ENCODE data around the gene PCIF1. TPM values are rescaled to one million over a fixed set of nuclear protein-coding genes. Genes with fewer than 3 reads are reported as not detected.
A peak's percentile ranks its signal among the peaks of the same experiment; 100 is the strongest.

The PCIF1 gene
- 59.9 TPM for polyA plus RNA-seq (2012; ENCODE audit: insufficient read depth, insufficient read length)

DNA sequence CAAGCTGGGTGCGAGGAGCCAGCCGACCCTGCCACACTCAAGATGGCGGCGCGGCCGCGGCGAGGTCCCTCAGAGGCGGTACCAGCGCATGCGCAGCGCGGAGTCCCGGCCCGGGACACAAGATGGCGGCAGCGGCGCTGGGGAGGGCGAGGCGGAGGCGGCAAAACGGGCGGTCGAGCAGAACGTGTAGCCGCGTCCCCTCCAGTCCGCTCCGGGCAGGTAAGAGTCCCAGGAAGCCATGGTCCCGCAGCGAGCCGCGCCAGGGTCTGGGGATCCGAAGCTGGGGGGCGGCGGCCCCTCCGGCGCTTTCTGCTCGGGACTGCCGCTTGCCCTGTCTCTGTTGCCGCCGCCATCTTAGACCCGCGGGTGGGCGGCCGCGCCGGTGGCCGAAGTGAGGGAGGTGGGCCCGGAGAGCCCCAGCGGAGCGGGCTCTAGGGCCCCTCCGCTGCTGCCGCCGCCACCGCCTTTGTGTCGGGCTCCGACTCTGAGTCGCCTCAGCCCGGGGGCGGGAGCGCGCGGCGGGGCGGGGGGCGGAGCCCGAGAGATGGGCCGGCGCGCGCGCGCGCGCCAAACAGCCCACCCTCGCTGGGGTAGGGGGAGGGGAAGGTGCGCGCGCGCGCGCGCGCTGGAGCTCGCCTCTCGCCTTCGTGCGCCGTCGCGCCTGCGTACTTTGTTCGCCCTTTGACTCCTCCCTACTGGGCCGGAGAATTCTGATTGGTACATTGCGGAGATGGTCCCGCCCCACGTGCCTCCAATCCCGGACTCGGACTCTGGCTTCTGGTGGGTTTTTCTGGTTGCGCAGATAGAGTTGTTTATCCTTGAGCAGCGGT lies at the start of gene PCIF1:
Gene PCIF1 (plus strand): TSS at position 98 of the 830 bp plus-strand sequence. CDS start 4,317 bp downstream, outside the sequence.
- H3K4me3 ChIP-seq (ENCODE audit: low read length): peak within 1 kb of the TSS; percentile 90

DNA sequence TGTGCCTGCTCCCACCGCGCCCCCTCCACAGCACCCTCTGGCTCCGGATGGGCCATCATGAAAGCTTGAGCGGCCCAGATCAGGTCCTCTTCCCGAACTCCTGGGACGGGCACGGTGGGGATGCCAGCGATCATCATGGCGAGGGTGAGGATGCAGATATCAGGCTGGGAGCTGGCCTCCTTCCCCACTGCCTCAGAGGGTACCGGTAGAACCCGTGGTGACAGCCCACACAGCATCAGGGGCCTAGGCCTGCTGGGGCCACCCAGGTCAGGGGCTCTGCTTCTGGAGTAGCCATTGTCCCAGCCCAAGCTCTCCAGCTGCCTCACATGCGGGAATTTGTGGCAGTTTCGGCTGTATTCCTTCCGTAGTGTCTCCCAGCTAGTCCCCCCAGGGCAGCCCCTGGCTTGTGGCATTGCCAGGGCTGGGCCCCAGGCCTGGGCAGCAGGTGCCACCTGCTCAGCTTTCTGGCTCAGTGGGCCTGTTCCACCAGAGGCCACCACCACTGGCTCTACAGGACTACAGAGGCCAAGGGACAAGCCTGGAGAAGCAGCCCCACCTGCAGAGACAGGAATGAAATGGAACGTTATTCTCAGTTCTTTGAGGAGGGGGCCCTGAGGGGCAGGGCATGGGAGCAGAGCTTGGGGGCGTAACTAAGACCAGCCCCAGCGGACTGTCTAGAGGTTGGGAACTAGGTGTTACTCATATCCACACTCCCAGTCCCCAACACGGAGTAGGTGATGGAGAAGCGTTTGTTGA lies 47.7 kb upstream of the PCIF1 start:
- H3K4me3 ChIP-seq (ENCODE audit: low read length): no peak overlapping the region
- DNase-seq (ENCODE audit: low read depth, low spot score): no peak

More for the DNA sequence above, at the start of gene PCIF1:
- DNase-seq (ENCODE audit: low read depth, low spot score): peak; percentile 96

DNA sequence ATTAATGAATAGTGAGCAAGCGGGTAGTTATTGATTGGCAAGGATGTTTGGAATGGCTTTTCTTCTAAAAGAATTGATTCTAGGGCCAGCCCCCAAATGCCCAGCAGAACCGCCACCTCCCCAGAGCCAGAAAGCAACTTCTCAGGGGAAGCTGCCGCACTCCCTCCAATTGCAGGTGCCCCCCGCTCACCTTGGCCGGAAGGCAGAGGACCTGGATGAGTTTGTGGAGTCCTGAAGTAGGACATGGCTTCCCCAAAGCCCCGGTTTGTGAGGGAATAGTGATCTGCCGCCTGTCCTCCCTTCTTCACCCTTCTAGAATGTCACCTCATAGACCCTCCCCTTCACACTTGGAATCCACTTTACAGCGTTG lies 47.2 kb upstream of the PCIF1 start, which contains the start of gene SPATA25:
Gene SPATA25 (minus strand): TSS at position 277 of the 370 bp plus-strand sequence. CDS start 32 bp downstream, at position 245.
- no peak within 1 kb of the TSS for H3K4me3 ChIP-seq (ENCODE audit: low read length)
- no peak for DNase-seq (ENCODE audit: low read depth, low spot score)

GRCh38 chr20:45888681-45889080 lies 45.8 kb upstream of the PCIF1 start:
- H3K4me3 ChIP-seq (ENCODE audit: low read length): no peak overlapping the region
- no peak for DNase-seq (ENCODE audit: low read depth, low spot score)

DNA sequence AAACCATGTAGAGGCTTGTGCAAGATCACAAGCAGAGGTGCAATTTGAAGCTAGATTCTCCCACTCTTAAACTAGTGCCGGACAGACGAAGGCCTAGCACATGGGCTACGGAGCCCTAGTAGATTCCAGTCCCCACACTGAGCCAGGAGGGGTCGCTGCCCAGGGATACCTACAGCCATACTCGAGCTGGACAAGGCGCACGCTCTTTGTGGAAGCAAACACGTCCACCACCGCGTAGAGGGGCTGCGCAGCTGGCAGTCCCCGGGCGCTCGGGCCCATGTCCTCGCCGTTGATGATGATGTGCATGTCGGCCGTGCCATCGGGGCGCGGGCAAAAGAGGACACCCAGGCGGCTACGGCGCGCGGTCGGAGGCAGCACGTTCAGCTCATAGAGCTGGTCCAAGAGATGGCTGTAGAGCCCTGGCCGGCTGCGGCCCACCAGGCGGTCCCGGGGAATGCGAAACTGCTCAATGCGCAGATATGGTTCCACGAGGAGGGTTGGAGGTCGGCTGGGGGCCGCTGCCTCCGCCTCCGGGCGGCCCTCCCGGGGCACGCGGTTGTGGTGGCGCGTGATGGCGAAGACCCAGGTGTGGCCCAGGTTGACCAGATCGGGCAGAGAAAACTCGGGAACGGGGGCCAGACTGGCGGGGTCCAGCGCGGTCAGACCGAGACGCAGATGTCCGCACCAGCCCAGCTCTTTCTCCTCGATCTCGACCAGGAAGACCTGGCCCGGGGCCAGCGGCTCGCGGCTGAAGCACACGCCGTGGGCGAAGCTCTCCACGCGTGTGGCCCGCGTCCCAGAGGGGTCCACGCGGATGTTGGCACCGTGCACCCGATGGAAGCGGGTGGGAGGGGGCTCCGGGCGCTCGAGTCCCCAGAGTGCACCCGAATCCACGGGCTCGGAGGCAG lies 44.2 kb upstream of the PCIF1 start:
- DNase-seq (ENCODE audit: low read depth, low spot score): no peak
- H3K4me3 ChIP-seq (ENCODE audit: low read length): peak overlapping the region; percentile 76

DNA sequence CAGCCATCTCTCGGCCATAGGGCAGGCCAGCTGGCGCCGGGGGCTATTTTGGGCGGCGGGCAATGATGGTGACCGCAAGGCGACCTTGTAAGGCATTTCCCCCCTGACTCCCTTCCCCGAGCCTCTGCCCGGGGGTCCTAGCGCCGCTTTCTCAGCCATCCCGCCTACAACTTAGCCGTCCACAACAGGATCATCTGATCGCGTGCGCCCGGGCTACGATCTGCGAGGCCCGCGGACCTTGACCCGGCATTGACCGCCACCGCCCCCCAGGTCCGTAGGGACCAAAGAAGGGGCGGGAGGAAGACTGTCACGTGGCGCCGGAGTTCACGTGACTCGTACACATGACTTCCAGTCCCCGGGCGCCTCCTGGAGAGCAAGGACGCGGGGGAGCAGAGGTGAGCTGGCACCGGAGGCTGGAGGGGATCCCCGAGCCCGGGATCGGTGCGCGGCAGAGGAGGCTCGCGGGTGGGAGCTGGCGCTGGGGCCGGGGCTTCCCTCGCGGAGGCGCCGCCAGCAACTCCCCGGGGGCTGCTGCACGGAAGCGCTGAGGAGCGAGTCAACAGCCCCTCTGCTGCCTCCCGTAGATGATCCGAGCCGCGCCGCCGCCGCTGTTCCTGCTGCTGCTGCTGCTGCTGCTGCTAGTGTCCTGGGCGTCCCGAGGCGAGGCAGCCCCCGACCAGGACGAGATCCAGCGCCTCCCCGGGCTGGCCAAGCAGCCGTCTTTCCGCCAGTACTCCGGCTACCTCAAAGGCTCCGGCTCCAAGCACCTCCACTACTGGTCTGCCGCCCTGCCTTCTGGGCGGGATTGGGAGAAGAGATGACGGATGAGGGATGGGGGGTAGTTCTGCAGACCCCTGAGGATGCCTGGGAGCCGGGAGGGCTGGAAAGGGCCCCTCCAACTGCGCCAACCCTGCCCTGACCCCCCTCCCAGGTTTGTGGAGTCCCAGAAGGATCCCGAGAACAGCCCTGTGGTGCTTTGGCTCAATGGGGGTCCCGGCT lies 43.2 kb upstream of the PCIF1 start, which contains the start of the genes CTSA and NEURL2:
Gene CTSA (plus strand): TSS at position 351 of the 999 bp plus-strand sequence. CDS start 234 bp downstream, at position 585.
Gene NEURL2 (minus strand): TSS at position 224 of the 999 bp plus-strand sequence. CDS start 217 bp downstream, at position 7.
- H3K4me3 ChIP-seq (ENCODE audit: low read length): peak within 1 kb of the TSS; percentile 76

GRCh38 chr20:45892049-45892825 lies 42.2 kb upstream of the PCIF1 start:
- H3K4me3 ChIP-seq (ENCODE audit: low read length): peak overlapping the region; percentile 76
- DNase-seq (ENCODE audit: low read depth, low spot score): no peak

More for the DNA sequence above, 43.2 kb upstream of the PCIF1 start, which contains the start of the genes CTSA and NEURL2:
- DNase-seq (ENCODE audit: low read depth, low spot score): peak; percentile 83

- no peak overlapping the region for H3K4me3 ChIP-seq (ENCODE audit: low read length)
- DNase-seq (ENCODE audit: low read depth, low spot score): no peak
These were observed 41.5 kb upstream of the PCIF1 start for GRCh38 chr20:45892828-45893500.

DNA sequence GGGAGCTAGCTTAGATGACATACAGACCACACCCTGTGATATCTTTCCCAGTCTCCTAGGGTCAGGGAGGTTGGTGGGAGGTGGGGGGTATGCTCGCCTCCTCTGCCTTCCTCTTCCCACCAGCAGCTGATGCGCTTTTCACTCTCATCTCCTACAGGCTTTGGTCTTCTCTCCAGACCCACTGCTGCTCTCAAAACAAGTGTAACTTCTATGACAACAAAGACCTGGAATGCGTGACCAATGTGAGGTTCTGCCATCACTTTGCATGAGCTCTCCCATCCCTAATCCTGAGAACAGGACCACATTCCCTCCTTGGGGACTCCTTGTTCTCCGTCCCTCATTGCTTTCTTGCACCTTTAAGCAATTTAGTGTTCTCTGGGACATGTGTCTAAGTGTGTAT lies 40.7 kb upstream of the PCIF1 start:
- no peak overlapping the region for H3K4me3 ChIP-seq (ENCODE audit: low read length)
- DNase-seq (ENCODE audit: low read depth, low spot score): no peak

- no peak for DNase-seq (ENCODE audit: low read depth, low spot score)
- H3K4me3 ChIP-seq (ENCODE audit: low read length): no peak overlapping the region
These were observed 39.7 kb upstream of the PCIF1 start for GRCh38 chr20:45894797-45895196.

DNA sequence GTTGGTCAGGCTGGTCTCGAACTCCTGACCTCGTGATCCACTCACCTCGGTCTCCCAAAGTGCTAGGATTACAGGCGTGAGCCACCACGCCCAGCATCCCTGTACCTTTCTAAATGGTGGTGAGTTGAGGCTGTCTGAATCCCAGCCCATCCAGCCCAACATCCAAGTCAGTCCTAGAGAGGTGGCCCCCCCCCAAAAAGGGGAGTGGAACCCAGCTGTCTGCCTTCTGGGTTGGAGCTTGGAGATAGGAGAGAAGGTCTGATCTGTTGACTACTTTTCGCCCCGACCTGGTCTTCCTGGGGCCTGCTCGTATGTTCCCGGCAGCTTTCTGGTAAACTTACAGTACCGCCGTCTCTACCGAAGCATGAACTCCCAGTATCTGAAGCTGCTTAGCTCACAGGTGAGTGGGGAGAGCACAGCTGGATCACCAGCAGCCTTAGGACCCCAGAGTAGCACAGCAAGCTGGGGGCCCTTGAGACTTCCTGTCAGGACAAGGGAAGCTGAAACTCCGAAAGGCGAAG lies 37.8 kb upstream of the PCIF1 start:
- no peak overlapping the region for H3K4me3 ChIP-seq (ENCODE audit: low read length)
- DNase-seq (ENCODE audit: low read depth, low spot score): no peak

GRCh38 chr20:45897289-45897688 lies 37.2 kb upstream of the PCIF1 start:
- H3K4me3 ChIP-seq (ENCODE audit: low read length): no peak overlapping the region
- no peak for DNase-seq (ENCODE audit: low read depth, low spot score)

DNA sequence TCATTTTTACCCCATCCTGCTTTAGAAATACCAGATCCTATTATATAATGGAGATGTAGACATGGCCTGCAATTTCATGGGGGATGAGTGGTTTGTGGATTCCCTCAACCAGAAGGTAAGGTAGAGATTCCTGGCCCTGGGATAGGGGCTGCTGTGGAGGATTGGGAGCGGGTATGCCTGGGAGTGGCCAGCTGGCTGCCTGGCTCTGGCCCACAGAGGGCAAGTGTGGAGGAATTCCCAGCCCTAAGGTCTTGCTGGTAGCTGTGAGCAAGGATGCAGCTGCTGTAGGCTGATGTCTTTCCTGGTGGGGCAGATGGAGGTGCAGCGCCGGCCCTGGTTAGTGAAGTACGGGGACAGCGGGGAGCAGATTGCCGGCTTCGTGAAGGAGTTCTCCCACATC lies 36.8 kb upstream of the PCIF1 start:
- no peak overlapping the region for H3K4me3 ChIP-seq (ENCODE audit: low read length)
- no peak for DNase-seq (ENCODE audit: low read depth, low spot score)

- H3K4me3 ChIP-seq (ENCODE audit: low read length): no peak overlapping the region
- no peak for DNase-seq (ENCODE audit: low read depth, low spot score)
These were observed 36.2 kb upstream of the PCIF1 start for GRCh38 chr20:45898285-45898684.

DNA sequence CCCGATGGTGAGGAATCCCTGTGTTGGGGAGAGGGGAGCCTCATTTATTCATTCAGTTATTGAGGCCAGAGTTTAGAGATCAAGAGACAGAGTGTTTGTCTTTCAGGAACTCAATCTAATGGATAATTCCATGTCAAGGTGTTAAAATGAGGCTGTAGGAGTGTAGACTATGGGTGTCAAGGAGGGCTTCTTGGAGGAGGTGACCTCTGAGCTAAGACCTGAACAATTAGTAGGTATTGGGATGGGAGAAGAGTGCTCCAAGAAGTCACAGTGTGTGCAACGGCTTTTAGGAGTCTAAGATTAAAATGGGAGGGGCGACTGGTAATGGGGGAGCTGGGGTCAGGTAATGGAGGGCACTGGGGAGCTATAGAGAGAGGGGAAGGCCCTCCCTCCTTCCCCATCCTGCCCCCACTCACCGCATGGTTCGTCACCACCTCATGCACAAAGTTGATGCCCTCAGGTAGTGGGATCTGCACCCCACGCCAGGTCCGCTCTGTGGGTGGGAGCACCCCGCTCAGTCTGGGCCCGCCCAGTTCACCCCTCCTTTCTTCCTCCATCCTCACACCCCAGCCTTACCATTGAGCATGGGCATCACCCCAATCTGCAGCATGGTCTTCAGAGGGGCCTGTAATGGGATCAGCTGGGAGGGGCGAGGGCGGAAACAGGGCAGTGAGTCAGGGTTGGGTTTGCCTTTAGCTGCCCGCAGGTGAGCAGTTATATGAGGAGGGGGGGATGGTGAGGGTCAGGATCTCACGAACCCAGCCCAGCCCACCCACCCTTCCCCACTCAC lies 35.2 kb upstream of the PCIF1 start:
- DNase-seq (ENCODE audit: low read depth, low spot score): no peak
- no peak overlapping the region for H3K4me3 ChIP-seq (ENCODE audit: low read length)

Data from Jurkat, Clone E6-1 (cell line).